Measurements from ENCODE around the gene ZNFX1.

Gene ZNFX1

GRCh38 chr20:49248301-49248700 is 29.6 kb downstream of the ZNFX1 start:
- no peaks in the 10 kb centered on the region for H3K4me1 ChIP-seq (ENCODE audit: insufficient read depth, low read length)
- H2AFZ ChIP-seq (ENCODE audit: low read depth, low read length): no peak overlapping the region
- ATAC-seq (ENCODE audit: insufficient read depth, low read depth) (no peak), DNase-seq (no peak)
- H3K9me3 ChIP-seq (ENCODE audit: insufficient read depth, low read length, severe bottlenecking): no peaks in the 10 kb centered on the region
- no peak overlapping the region for H3K27ac ChIP-seq (ENCODE audit: low read length)
- H3K27me3 ChIP-seq (ENCODE audit: insufficient read depth, low read length, poor library complexity): no peaks in the 10 kb centered on the region
- H3K36me3 ChIP-seq (ENCODE audit: insufficient read depth, low read length): peaks cover 86% of the 10 kb centered on the region
- TF ChIP-seq EZH2 (IDR thresholded peaks at IDR 0.05; ENCODE audit: borderline replicate concordance, low read depth, low read length, severe bottlenecking): no peak
- TF ChIP-seq, protein P1, sequence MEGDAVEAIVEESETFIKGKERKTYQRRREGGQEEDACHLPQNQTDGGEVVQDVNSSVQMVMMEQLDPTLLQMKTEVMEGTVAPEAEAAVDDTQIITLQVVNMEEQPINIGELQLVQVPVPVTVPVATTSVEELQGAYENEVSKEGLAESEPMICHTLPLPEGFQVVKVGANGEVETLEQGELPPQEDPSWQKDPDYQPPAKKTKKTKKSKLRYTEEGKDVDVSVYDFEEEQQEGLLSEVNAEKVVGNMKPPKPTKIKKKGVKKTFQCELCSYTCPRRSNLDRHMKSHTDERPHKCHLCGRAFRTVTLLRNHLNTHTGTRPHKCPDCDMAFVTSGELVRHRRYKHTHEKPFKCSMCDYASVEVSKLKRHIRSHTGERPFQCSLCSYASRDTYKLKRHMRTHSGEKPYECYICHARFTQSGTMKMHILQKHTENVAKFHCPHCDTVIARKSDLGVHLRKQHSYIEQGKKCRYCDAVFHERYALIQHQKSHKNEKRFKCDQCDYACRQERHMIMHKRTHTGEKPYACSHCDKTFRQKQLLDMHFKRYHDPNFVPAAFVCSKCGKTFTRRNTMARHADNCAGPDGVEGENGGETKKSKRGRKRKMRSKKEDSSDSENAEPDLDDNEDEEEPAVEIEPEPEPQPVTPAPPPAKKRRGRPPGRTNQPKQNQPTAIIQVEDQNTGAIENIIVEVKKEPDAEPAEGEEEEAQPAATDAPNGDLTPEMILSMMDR (IDR thresholded peaks at IDR 0.05; ENCODE audit: borderline replicate concordance, extremely low read depth, low read length, poor library complexity, severe bottlenecking): no peak
- H3K9ac ChIP-seq (ENCODE audit: low read depth, low read length): no peak overlapping the region
- no peak overlapping the region for H3K4me3 ChIP-seq (ENCODE audit: low read depth in 1 of 2, low read length in 2 of 2)
- no peaks in the 10 kb centered on the region for H3K79me2 ChIP-seq (ENCODE audit: insufficient read depth, low read length)
- H3K4me2 ChIP-seq (ENCODE audit: insufficient read depth, low read length): no peak overlapping the region
- peaks cover 10% of the 10 kb centered on the region for H4K20me1 ChIP-seq (ENCODE audit: insufficient read depth, low read length)

DNA sequence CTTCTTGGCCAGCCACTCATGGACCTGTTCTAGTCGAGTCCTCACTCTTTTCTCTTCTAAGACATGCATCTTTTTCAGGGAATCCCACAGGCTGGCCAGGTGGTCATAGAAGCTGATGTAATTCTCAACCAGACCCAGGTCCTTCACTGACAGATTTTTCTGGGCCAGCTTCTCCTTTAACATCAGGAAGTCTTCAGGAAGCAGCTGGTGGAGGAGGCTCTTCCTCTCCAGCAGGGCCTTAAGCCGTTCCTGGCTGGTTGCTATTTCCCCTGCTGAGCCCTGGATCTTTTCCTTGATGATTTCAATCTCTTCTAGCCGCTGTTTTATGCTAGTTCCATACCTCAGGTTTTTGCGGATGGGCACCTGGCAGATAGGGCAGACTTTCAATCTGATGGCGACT is 30.1 kb downstream of the ZNFX1 start:
- no peak overlapping the region for H3K4me3 ChIP-seq (ENCODE audit: low read depth in 1 of 2, low read length in 2 of 2)
- H3K36me3 ChIP-seq (ENCODE audit: insufficient read depth, low read length): peaks cover 86% of the 10 kb centered on the region
- no peak overlapping the region for H2AFZ ChIP-seq (ENCODE audit: low read depth, low read length)
- no peaks in the 10 kb centered on the region for H3K4me1 ChIP-seq (ENCODE audit: insufficient read depth, low read length)
- H3K27ac ChIP-seq (ENCODE audit: low read length): no peak overlapping the region
- no peak for DNase-seq
- no peak overlapping the region for H3K4me2 ChIP-seq (ENCODE audit: insufficient read depth, low read length)
- H3K9ac ChIP-seq (ENCODE audit: low read depth, low read length): no peak overlapping the region
- TF ChIP-seq EZH2 (IDR thresholded peaks at IDR 0.05; ENCODE audit: borderline replicate concordance, low read depth, low read length, severe bottlenecking): no peak
- TF ChIP-seq, protein P1 (IDR thresholded peaks at IDR 0.05; ENCODE audit: borderline replicate concordance, extremely low read depth, low read length, poor library complexity, severe bottlenecking): no peak
- no peaks in the 10 kb centered on the region for H3K9me3 ChIP-seq (ENCODE audit: insufficient read depth, low read length, severe bottlenecking)
- no peaks in the 10 kb centered on the region for H3K79me2 ChIP-seq (ENCODE audit: insufficient read depth, low read length)
- no peak for ATAC-seq (ENCODE audit: insufficient read depth, low read depth)
- H3K27me3 ChIP-seq (ENCODE audit: insufficient read depth, low read length, poor library complexity): no peaks in the 10 kb centered on the region
- peaks cover 10% of the 10 kb centered on the region for H4K20me1 ChIP-seq (ENCODE audit: insufficient read depth, low read length)

DNA sequence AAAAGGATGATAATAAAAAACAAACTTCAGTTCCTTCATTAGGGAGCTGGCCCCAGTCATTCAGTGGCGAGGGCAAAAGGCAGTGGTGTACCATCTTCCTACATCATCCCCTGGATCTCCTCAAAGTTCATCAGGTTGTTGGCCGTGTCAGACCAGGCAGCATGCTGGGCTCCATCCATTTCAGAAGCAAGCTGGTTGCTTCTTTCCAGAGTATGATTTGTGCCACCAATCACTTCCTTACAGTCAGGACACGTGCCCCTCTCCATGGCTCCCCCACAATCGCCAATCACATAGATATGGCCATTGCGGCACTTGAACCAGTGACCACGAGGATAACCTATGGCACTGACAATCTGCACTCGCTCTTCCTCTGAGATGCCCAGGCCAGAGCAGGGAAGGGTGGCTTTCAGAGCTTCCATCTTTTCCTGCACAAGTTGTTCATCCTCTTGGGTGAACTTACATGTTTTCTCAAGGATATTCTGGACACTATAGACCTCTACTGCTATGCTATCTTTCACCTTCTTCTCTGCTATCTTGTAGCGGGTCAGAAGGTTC is 30.6 kb downstream of the ZNFX1 start:
- Histone ChIP-seq H3K27me3 (ENCODE audit: insufficient read depth, low read length, poor library complexity) (no peaks in the 10 kb centered on the region), H3K9me3 (ENCODE audit: insufficient read depth, low read length, severe bottlenecking) (no peaks in the 10 kb centered on the region), H2AFZ (ENCODE audit: low read depth, low read length) (no peak overlapping the region), H3K79me2 (ENCODE audit: insufficient read depth, low read length) (no peaks in the 10 kb centered on the region), H3K36me3 (ENCODE audit: insufficient read depth, low read length) (peaks cover 88% of the 10 kb centered on the region), H3K27ac (ENCODE audit: low read length) (no peak overlapping the region), H3K9ac (ENCODE audit: low read depth, low read length) (no peak overlapping the region), H3K4me3 (ENCODE audit: low read depth in 1 of 2, low read length in 2 of 2) (no peak overlapping the region), H3K4me1 (ENCODE audit: insufficient read depth, low read length) (no peaks in the 10 kb centered on the region), H3K4me2 (ENCODE audit: insufficient read depth, low read length) (no peak overlapping the region), H4K20me1 (ENCODE audit: insufficient read depth, low read length) (peaks cover 10% of the 10 kb centered on the region)
- ATAC-seq (ENCODE audit: insufficient read depth, low read depth): no peak
- DNase-seq: no peak
- TF ChIP-seq, protein P1 (IDR thresholded peaks at IDR 0.05; ENCODE audit: borderline replicate concordance, extremely low read depth, low read length, poor library complexity, severe bottlenecking): no peak
- no peak for TF ChIP-seq EZH2 (IDR thresholded peaks at IDR 0.05; ENCODE audit: borderline replicate concordance, low read depth, low read length, severe bottlenecking)
